ENCODE measurements around the gene ISOC1. TPM values are rescaled to one million over a fixed set of nuclear protein-coding genes. Genes with fewer than 3 reads are reported as not detected.

The ISOC1 gene
- total RNA-seq: 100 to 1,000 TPM in 1 of 4 donors, 10 to 100 TPM in 3; 30.7 to 141 (median 71.5) TPM

- H3K27me3 ChIP-seq: no peaks in the 10 kb centered on the region
Observed at GRCh38 chr5:129094087-129094923, at the start of gene ISOC1. TSS of gene ISOC1 (plus strand) at chr5:129094749. CDS start at chr5:129094767, 18 bp downstream.

DNA sequence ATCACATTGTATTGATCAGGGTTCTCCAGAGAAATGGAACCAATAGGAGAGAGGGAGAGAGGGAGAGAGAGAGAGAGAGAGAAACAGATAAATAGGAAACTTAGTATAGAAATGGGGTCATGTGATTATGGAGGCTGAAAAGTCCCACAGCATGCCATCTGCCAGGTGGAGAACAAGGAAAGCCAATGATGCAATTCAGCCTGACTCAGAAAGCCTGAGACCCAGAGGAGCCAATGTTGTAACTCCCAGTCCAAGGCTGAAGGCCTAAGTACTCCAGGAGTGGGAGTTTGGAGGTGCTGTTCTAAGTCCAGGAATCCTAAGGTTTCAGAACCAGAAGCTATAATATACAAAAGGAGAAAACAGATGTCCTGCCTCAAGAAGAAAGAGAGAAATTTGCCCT lies 48.4 kb upstream of the ISOC1 start:
- Histone ChIP-seq H3K27me3 (no peaks in the 10 kb centered on the region), H3K36me3 (no peaks in the 10 kb centered on the region), H3K9me3 (no peaks in the 10 kb centered on the region), H3K4me3 (no peak overlapping the region), H3K27ac (no peak overlapping the region), H3K4me1 (no peaks in the 10 kb centered on the region)
- intact Hi-C loops (cut with DNase I; ENCODE audit: low total_unique reads): no loop called here
- DNase-seq: no peak
- TF ChIP-seq, protein P1, sequence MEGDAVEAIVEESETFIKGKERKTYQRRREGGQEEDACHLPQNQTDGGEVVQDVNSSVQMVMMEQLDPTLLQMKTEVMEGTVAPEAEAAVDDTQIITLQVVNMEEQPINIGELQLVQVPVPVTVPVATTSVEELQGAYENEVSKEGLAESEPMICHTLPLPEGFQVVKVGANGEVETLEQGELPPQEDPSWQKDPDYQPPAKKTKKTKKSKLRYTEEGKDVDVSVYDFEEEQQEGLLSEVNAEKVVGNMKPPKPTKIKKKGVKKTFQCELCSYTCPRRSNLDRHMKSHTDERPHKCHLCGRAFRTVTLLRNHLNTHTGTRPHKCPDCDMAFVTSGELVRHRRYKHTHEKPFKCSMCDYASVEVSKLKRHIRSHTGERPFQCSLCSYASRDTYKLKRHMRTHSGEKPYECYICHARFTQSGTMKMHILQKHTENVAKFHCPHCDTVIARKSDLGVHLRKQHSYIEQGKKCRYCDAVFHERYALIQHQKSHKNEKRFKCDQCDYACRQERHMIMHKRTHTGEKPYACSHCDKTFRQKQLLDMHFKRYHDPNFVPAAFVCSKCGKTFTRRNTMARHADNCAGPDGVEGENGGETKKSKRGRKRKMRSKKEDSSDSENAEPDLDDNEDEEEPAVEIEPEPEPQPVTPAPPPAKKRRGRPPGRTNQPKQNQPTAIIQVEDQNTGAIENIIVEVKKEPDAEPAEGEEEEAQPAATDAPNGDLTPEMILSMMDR (IDR thresholded peaks at IDR 0.05): no peak
- no peak for TF ChIP-seq POLR2A (IDR thresholded peaks at IDR 0.05)

More at GRCh38 chr5:129094087-129094923, at the start of gene ISOC1:
- Histone ChIP-seq H3K4me3 (peak within 1 kb of the TSS; percentile 59 to 87), H3K36me3 (no peaks in the 10 kb centered on the region), H3K4me1 (no peaks in the 10 kb centered on the region), H3K27ac (peak within 1 kb of the TSS; percentile 82 to 90), H3K9me3 (no peaks in the 10 kb centered on the region)
- intact Hi-C loops (cut with DNase I; ENCODE audit: low total_unique reads): no loop called here
- DNase-seq: peak; percentile 88 to 91
- peak; percentile 89 to 92 for TF ChIP-seq POLR2A (IDR thresholded peaks at IDR 0.05)
- TF ChIP-seq, protein P1 (IDR thresholded peaks at IDR 0.05): peak in 2 of 4 experiments; percentile 20 to 27

GRCh38 chr5:129048509-129048908 lies 46.0 kb upstream of the ISOC1 start:
- Histone ChIP-seq H3K4me1 (no peaks in the 10 kb centered on the region), H3K9me3 (no peaks in the 10 kb centered on the region), H3K27ac (no peak overlapping the region), H3K27me3 (no peaks in the 10 kb centered on the region), H3K4me3 (no peak overlapping the region), H3K36me3 (no peaks in the 10 kb centered on the region)
- intact Hi-C loops (cut with DNase I; ENCODE audit: low total_unique reads): no loop called here
- no peak for TF ChIP-seq POLR2A (IDR thresholded peaks at IDR 0.05)
- TF ChIP-seq, protein P1 (IDR thresholded peaks at IDR 0.05): no peak
- DNase-seq: no peak

DNA sequence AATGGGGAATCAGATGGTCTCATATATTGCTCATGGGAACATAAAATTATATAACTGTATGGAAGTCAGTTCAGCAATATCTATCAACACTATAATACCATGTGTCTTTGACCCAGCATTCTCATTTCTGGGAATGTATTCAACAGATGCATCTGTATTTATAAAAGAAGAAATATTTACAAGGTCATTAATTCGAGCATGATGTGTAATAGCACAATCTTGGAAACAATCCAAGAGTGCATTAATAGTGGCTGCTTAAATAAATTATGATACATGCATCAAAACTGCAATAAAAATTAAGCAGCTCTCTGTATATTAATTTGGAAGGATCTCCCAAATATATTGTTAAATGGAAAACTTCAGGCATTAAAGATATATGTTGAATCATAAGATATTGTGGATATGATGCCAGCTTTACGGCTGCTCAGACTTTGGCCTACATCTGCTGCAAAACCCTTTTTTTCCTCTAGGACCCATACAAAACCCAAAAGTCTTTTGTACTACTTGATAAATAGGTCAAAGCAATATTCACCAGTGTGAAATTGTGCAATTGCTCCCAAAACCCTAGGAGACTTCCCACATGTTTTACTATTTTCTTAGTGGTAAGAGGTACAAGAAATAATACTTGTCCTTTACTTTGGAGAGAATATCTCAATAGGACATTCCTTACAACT lies 45.3 kb upstream of the ISOC1 start:
- Histone ChIP-seq H3K4me1 (no peaks in the 10 kb centered on the region), H3K9me3 (no peaks in the 10 kb centered on the region), H3K27ac (no peak overlapping the region), H3K27me3 (no peaks in the 10 kb centered on the region), H3K4me3 (no peak overlapping the region), H3K36me3 (no peaks in the 10 kb centered on the region)
- intact Hi-C loops (cut with DNase I; ENCODE audit: low total_unique reads): no loop called here
- no peak for DNase-seq
- TF ChIP-seq, protein P1 (IDR thresholded peaks at IDR 0.05): no peak
- TF ChIP-seq POLR2A (IDR thresholded peaks at IDR 0.05): no peak

GRCh38 chr5:129051283-129051682 lies 43.3 kb upstream of the ISOC1 start:
- TF ChIP-seq, protein P1 (IDR thresholded peaks at IDR 0.05): no peak
- TF ChIP-seq POLR2A (IDR thresholded peaks at IDR 0.05): no peak
- H3K27me3 ChIP-seq: no peaks in the 10 kb centered on the region
- H3K4me3 ChIP-seq: no peak overlapping the region
- no peak for DNase-seq
- H3K4me1 ChIP-seq: no peaks in the 10 kb centered on the region
- H3K27ac ChIP-seq: no peak overlapping the region
- H3K9me3 ChIP-seq: no peaks in the 10 kb centered on the region
- intact Hi-C loops (cut with DNase I; ENCODE audit: low total_unique reads): no loop called here
- H3K36me3 ChIP-seq: no peaks in the 10 kb centered on the region

All from uterus (tissue), 4 donors.